ENCODE data around the gene GTPBP6.
"Not testable (repeated sequence)": the region's sequence is repeated elsewhere in the genome, so short reads cannot be mapped to it uniquely, and the experiment has no call there.

The GTPBP6 gene

GRCh38 chrX:311156-312129, 7.2 kb downstream of the GTPBP6 start:
- H3K4me1 ChIP-seq (ENCODE audit: insufficient read depth, low read length) = no peaks in the 10 kb centered on the region
- H3K4me3 ChIP-seq (ENCODE audit: low read length) = no peak overlapping the region
- no peak overlapping the region for H3K27ac ChIP-seq (ENCODE audit: low read depth, low read length)
- H3K27me3 ChIP-seq (ENCODE audit: insufficient read depth, low read length) = no peaks in the 10 kb centered on the region
- H3K36me3 ChIP-seq (ENCODE audit: insufficient read depth, low read length) = peaks cover 76% of the 10 kb centered on the region
- H3K9ac ChIP-seq (ENCODE audit: low read depth, low read length) = no peak overlapping the region
- WGBS = 95% methylated on average over 69 of the region's 69 CpGs
- no peaks in the 10 kb centered on the region for H3K9me3 ChIP-seq (ENCODE audit: insufficient read depth, low read depth, low read length)

- Histone ChIP-seq H3K4me1 (ENCODE audit: insufficient read depth, low read length) (no peaks in the 10 kb centered on the region), H3K4me3 (ENCODE audit: low read length) (no peak overlapping the region), H3K27ac (ENCODE audit: low read depth, low read length) (no peak overlapping the region), H3K9me3 (ENCODE audit: insufficient read depth, low read depth, low read length) (no peaks in the 10 kb centered on the region), H3K36me3 (ENCODE audit: insufficient read depth, low read length) (peaks cover 83% of the 10 kb centered on the region), H3K9ac (ENCODE audit: low read depth, low read length) (no peak overlapping the region), H3K27me3 (ENCODE audit: insufficient read depth, low read length) (no peaks in the 10 kb centered on the region)
- WGBS = 93% methylated on average over 25 of the region's 25 CpGs
Measured at GRCh38 chrX:310621-311155, 7.9 kb downstream of the GTPBP6 start.

GRCh38 chrX:308821-309520, 9.6 kb downstream of the GTPBP6 start:
- Histone ChIP-seq H3K36me3 (ENCODE audit: insufficient read depth, low read length) (peaks cover 82% of the 10 kb centered on the region), H3K9ac (ENCODE audit: low read depth, low read length) (no peak overlapping the region), H3K4me3 (ENCODE audit: low read length) (no peak overlapping the region), H3K4me1 (ENCODE audit: insufficient read depth, low read length) (no peaks in the 10 kb centered on the region), H3K27ac (ENCODE audit: low read depth, low read length) (no peak overlapping the region), H3K9me3 (ENCODE audit: insufficient read depth, low read depth, low read length) (no peaks in the 10 kb centered on the region), H3K27me3 (ENCODE audit: insufficient read depth, low read length) (no peaks in the 10 kb centered on the region)
- 95% methylated on average over 30 of the region's 30 CpGs for WGBS

GRCh38 chrX:307261-308111, 11.1 kb downstream of the GTPBP6 start:
- Histone ChIP-seq H3K27ac (ENCODE audit: low read depth, low read length) (no peak overlapping the region), H3K36me3 (ENCODE audit: insufficient read depth, low read length) (peaks cover 77% of the 10 kb centered on the region), H3K9ac (ENCODE audit: low read depth, low read length) (no peak overlapping the region), H3K9me3 (ENCODE audit: insufficient read depth, low read depth, low read length) (no peaks in the 10 kb centered on the region), H3K4me3 (ENCODE audit: low read length) (no peak overlapping the region), H3K4me1 (ENCODE audit: insufficient read depth, low read length) (no peaks in the 10 kb centered on the region), H3K27me3 (ENCODE audit: insufficient read depth, low read length) (no peaks in the 10 kb centered on the region)
- WGBS = 96% methylated on average over 58 of the region's 58 CpGs

GRCh38 chrX:306614-307251, 11.9 kb downstream of the GTPBP6 start:
- H3K9ac ChIP-seq (ENCODE audit: low read depth, low read length); H3K9me3 ChIP-seq (ENCODE audit: insufficient read depth, low read depth, low read length); H3K4me3 ChIP-seq (ENCODE audit: low read length); H3K4me1 ChIP-seq (ENCODE audit: insufficient read depth, low read length); H3K27me3 ChIP-seq (ENCODE audit: insufficient read depth, low read length); H3K27ac ChIP-seq (ENCODE audit: low read depth, low read length): not testable (repeated sequence)
- WGBS = 94% methylated on average over 3 of the region's 3 CpGs
- peaks cover 77% of the 10 kb centered on the region for H3K36me3 ChIP-seq (ENCODE audit: insufficient read depth, low read length)

GRCh38 chrX:305781-306613, 12.6 kb downstream of the GTPBP6 start:
- H3K9ac ChIP-seq (ENCODE audit: low read depth, low read length); H3K4me3 ChIP-seq (ENCODE audit: low read length); H3K4me1 ChIP-seq (ENCODE audit: insufficient read depth, low read length); H3K27ac ChIP-seq (ENCODE audit: low read depth, low read length); H3K9me3 ChIP-seq (ENCODE audit: insufficient read depth, low read depth, low read length); H3K27me3 ChIP-seq (ENCODE audit: insufficient read depth, low read length): not testable (repeated sequence)
- WGBS = 97% methylated on average over 12 of the region's 12 CpGs
- H3K36me3 ChIP-seq (ENCODE audit: insufficient read depth, low read length) = peaks cover 76% of the 10 kb centered on the region

- Histone ChIP-seq H3K4me3 (ENCODE audit: low read length) (no peak overlapping the region), H3K4me1 (ENCODE audit: insufficient read depth, low read length) (no peaks in the 10 kb centered on the region), H3K36me3 (ENCODE audit: insufficient read depth, low read length) (peaks cover 82% of the 10 kb centered on the region), H3K9ac (ENCODE audit: low read depth, low read length) (no peak overlapping the region), H3K9me3 (ENCODE audit: insufficient read depth, low read depth, low read length) (no peaks in the 10 kb centered on the region), H3K27me3 (ENCODE audit: insufficient read depth, low read length) (no peaks in the 10 kb centered on the region), H3K27ac (ENCODE audit: low read depth, low read length) (no peak overlapping the region)
- 97% methylated on average over 18 of the region's 19 CpGs for WGBS
Measured at GRCh38 chrX:302975-303374, 15.6 kb downstream of the GTPBP6 start.

GRCh38 chrX:300334-300733, 18.3 kb downstream of the GTPBP6 start:
- H3K4me1 ChIP-seq (ENCODE audit: insufficient read depth, low read length) = no peaks in the 10 kb centered on the region
- H3K9ac ChIP-seq (ENCODE audit: low read depth, low read length) = no peak overlapping the region
- peaks cover 67% of the 10 kb centered on the region for H3K36me3 ChIP-seq (ENCODE audit: insufficient read depth, low read length)
- no peak overlapping the region for H3K27ac ChIP-seq (ENCODE audit: low read depth, low read length)
- H3K4me3 ChIP-seq (ENCODE audit: low read length) = no peak overlapping the region
- no peaks in the 10 kb centered on the region for H3K9me3 ChIP-seq (ENCODE audit: insufficient read depth, low read depth, low read length)
- H3K27me3 ChIP-seq (ENCODE audit: insufficient read depth, low read length) = no peaks in the 10 kb centered on the region
- WGBS = 87% methylated on average over 6 of the region's 8 CpGs

- Histone ChIP-seq H3K4me3 (ENCODE audit: low read length) (no peak overlapping the region), H3K27ac (ENCODE audit: low read depth, low read length) (no peak overlapping the region), H3K9me3 (ENCODE audit: insufficient read depth, low read depth, low read length) (no peaks in the 10 kb centered on the region), H3K4me1 (ENCODE audit: insufficient read depth, low read length) (no peaks in the 10 kb centered on the region), H3K27me3 (ENCODE audit: insufficient read depth, low read length) (no peaks in the 10 kb centered on the region), H3K9ac (ENCODE audit: low read depth, low read length) (no peak overlapping the region), H3K36me3 (ENCODE audit: insufficient read depth, low read length) (peaks cover 70% of the 10 kb centered on the region)
- WGBS = 96% methylated on average over 36 of the region's 36 CpGs
Measured at GRCh38 chrX:298993-299392, 19.6 kb downstream of the GTPBP6 start.

- H3K36me3 ChIP-seq (ENCODE audit: insufficient read depth, low read length) = peaks cover 73% of the 10 kb centered on the region
- no peak overlapping the region for H3K27ac ChIP-seq (ENCODE audit: low read depth, low read length)
- 93% methylated on average over 21 of the region's 21 CpGs for WGBS
- H3K4me1 ChIP-seq (ENCODE audit: insufficient read depth, low read length) = no peaks in the 10 kb centered on the region
- H3K9me3 ChIP-seq (ENCODE audit: insufficient read depth, low read depth, low read length) = 0 out of 2 replicates have a peak, but pooled peaks cover 6% of the 10 kb centered on the region
- no peak overlapping the region for H3K4me3 ChIP-seq (ENCODE audit: low read length)
- H3K27me3 ChIP-seq (ENCODE audit: insufficient read depth, low read length) = no peaks in the 10 kb centered on the region
- H3K9ac ChIP-seq (ENCODE audit: low read depth, low read length) = no peak overlapping the region
Measured at GRCh38 chrX:295136-295535, 23.5 kb downstream of the GTPBP6 start.

All from HUES64 (cell line).